Renal cortical epithelial cell (primary cell): ENCODE measurements around the gene GLI1. TPM values are rescaled to one million over a fixed set of nuclear protein-coding genes. Genes with fewer than 3 reads are reported as not detected.
"Not testable (repeated sequence)": the region's sequence is repeated elsewhere in the genome, so short reads cannot be mapped to it uniquely, and the experiment has no call there.

Experiments
- DNase-seq: peaks from one replicate; pipeline ENCODE4 v3.0.0-alpha.2; 2011; ENCODE audit warnings: low read depth
- total RNA-seq: library from RNA; depleted of rRNA; stranded (reverse); fragments of >200 nt; gene quantifications from 2 replicates; pipeline ENCODE4 v1.2.3, GENCODE V29; 2014

GLI1 gene
- total RNA-seq: 0.50 TPM in 1 of 2 replicates, not detected in the other

- no peak for DNase-seq
Measured at GRCh38 chr12:57459750-57460467, at the start of gene GLI1. Gene GLI1 (plus strand): TSS chr12:57459785. CDS start chr12:57463692, 3,907 bp downstream.

GRCh38 chr12:57410534-57410933 is 49.1 kb upstream of the GLI1 start:
- DNase-seq: no peak

- DNase-seq: not testable (repeated sequence)
Measured at GRCh38 chr12:57414160-57414559, 45.4 kb upstream of the GLI1 start.

- DNase-seq: no peak
Measured at GRCh38 chr12:57415088-57415487, 44.5 kb upstream of the GLI1 start.

GRCh38 chr12:57416039-57416996 is 43.3 kb upstream of the GLI1 start:
- peak; percentile 38 for DNase-seq

- no peak for DNase-seq
Measured at GRCh38 chr12:57418255-57418654, 41.3 kb upstream of the GLI1 start.

- DNase-seq: no peak
Measured at GRCh38 chr12:57419495-57419894, 40.1 kb upstream of the GLI1 start.

- DNase-seq: no peak
Measured at GRCh38 chr12:57420482-57420881, 39.1 kb upstream of the GLI1 start.

GRCh38 chr12:57426948-57427347 is 32.6 kb upstream of the GLI1 start:
- not testable (repeated sequence) for DNase-seq

- no peak for DNase-seq
Measured at GRCh38 chr12:57428965-57429364, 30.6 kb upstream of the GLI1 start.

GRCh38 chr12:57429473-57430111 is 30.0 kb upstream of the GLI1 start:
- DNase-seq: peak; percentile 27

GRCh38 chr12:57430112-57430930 is 29.3 kb upstream of the GLI1 start:
- DNase-seq: no peak

- DNase-seq: peak; percentile 78
Measured at GRCh38 chr12:57430931-57431566, 28.5 kb upstream of the GLI1 start, which contains the start of gene R3HDM2. Gene R3HDM2 (minus strand): TSS chr12:57431043. CDS start chr12:57310428, 120,615 bp downstream.

GRCh38 chr12:57431654-57432188 is 27.9 kb upstream of the GLI1 start:
- peak; percentile 18 for DNase-seq

- DNase-seq: no peak
Measured at GRCh38 chr12:57433370-57433769, 26.2 kb upstream of the GLI1 start.

GRCh38 chr12:57434517-57435223 is 24.9 kb upstream of the GLI1 start, which contains the start of gene INHBC:
Gene INHBC (plus strand): TSS chr12:57434784. CDS start chr12:57434887, 103 bp downstream.
- peak; percentile 29 for DNase-seq

- no peak for DNase-seq
Measured at GRCh38 chr12:57435293-57435692, 24.3 kb upstream of the GLI1 start.

- no peak for DNase-seq
Measured at GRCh38 chr12:57438400-57438799, 21.2 kb upstream of the GLI1 start.

- no peak for DNase-seq
Measured at GRCh38 chr12:57439762-57440266, 19.8 kb upstream of the GLI1 start.
